SHP77 treated with DMSO at 0.1 percent for 48 hours (cell line): ENCODE results near the gene REEP1.
A peak's percentile ranks its signal among the peaks of the same experiment; 100 is the strongest.
"Not testable (repeated sequence)": the region's sequence is repeated elsewhere in the genome, so short reads cannot be mapped to it uniquely, and the experiment has no call there.

Experiments used
- DNase-seq: peaks from one replicate; lab custom pipeline; 2025; lab: John Stamatoyannopoulos, UW

REEP1 gene

DNA sequence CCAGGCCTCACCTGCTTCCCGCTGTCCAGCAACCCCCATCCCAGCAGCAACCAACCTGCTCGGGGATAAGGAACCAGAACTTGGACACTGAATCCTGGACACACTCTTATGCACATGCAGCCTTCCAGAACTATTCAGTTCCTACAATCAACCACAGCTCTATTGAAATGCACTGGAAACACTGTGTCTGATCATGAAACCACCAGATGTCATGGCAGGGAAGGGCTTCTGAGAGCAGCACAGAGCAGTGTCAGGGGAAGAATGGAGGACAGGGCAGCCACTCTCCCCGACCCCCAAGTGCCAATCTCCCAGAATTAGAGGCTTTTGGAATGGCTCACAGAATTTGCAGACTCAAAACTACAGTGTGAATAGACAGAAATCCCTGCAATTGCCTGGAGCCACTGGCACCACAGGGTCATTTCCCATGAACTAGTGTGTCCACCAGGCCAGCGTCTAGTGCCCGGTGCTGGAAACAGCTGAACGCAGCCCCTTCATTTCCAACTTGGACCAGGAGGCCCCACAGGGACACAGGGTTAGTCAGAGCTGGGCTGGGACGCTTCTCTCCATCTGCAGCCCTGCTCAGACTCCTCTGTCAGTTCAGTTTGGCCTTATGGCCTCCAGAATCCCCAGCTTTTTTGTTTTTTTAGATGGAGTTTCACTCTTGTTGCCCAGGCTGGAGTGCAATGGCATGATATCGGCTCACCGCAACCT is 112.6 kb downstream of the REEP1 start:
- no peak for DNase-seq

DNA sequence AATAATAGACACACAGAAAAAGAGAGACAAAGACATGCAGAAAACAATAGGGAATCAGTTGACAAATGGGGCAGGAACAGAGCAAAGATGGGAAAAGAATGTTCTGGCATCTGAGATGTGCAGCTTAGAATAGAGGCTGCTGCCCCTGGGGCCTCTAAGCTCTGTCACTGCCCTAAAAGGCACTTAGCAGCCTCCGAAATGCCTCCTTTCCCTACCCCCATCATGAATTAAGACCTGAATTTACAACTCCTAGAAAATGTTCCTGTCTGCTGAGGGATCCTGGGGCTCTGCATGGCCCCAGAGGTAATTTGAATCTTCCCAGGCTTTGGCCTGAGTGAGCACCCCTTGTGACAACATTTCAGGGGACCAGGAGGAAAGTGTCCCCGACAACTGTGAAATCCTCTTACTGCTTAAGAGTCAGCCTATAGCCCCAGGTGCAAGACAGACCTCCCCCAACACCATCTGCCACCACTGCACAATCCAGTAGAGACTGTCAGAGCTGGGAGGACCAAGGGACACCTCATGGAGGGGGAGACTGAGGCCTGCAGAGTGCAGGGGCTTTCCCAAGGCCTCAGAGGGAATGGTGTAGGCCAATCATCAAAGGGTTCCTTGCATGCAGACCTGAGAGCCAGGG is 113.4 kb downstream of the REEP1 start:
- no peak for DNase-seq

DNA sequence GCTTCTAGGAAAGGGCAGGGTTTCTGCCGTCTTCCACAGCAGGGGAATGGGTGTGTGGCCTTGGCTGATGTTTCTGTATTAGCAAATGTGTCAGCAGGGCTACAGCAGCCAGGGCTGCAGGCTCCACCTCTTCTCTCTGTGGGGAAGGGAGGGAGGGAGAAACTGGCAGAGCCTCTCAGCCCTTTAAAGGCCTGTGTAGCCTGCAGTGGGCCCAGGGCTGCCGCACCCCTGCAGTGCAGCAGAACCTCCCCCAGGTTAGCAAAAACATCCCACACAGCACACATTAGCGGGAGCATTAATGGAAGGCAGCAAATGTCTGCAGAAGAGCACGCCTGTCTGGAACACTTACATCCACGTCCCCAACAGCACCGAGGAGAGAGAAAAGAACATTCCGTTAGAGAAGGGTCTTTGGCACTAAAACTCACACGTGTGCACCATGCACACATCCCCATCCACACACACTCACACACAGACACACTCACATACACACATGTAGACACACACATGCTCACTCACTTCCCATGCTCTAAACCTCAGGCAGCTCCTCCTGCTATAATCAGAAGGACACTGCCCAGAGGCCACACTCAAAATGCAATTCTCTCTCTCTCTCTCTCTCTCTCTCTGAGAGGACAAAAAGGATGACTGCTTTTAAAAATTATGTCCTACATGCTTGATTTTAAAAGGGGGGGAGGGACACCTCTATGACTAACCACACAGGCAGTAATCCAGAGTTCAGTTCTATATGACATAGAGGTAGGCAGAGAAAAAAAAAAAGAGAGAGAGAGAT is 114.1 kb downstream of the REEP1 start:
- DNase-seq, result no peak

DNA sequence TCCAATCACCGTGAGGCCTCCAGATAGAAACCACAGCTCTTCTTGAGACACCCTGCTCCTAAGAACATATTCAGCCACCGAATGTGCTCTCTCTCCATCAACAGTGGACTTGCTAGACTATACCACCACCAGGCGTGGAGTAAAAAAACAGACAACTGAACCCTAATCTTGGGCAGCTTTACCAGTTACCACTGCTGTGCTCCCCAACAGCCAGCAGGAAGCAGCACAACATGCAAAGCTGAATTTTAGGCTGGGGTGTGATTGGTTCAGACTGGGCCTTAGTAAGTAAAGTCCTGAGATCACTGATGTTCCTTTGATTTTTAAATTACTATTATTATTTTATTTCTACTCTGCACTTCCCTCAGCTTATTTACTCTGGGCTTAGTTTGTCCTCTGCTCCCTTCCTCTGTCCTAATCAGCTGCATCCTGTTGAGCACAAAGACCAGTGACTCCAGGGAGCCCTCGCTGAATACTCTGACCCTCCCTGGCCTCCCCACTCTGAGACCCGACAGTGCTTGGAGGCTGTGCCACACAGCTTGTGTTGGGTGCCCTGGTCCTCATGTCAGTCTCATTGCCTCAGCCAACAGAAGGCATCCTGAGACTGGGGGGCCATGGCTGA is 116.3 kb downstream of the REEP1 start:
- no peak for DNase-seq

DNA sequence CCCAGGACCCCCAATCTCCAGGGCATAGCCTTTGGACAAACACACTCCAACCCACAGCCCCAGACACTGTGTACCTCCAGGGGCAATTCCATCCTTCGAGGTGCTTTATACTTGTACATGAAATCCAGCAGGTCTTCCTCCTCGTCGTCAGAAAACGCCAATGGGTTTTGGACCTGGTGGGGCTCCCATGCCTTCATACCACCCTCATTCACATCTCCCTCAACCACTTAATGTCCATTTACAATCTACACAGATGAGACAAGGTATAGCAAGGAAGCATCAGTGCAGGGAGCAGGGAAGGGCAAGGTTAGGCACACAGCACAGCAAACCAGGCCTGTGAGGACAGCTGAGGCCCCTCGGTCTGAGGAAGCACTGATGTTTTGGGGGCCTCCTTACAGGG is 117.5 kb downstream of the REEP1 start:
- no peak for DNase-seq

DNA sequence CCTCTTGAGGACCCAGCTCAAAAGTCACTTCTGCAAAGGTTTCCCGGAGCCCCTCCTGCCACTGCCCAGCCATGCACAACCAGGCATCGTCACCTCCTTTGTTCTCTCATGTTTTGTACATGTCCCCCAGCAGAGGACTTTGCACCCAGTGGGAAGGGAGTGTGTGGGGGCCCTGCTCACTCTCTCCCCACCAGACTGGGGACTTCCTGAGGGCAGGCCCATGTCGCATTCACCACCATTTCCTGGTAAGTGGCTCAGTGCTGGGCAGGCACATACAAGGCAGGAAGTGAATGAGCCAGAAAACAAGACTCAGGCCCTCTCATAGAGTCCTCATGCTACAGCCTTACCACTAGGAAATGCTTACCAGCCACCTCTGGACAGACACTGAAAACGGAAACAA is 119.3 kb downstream of the REEP1 start:
- no peak for DNase-seq

DNA sequence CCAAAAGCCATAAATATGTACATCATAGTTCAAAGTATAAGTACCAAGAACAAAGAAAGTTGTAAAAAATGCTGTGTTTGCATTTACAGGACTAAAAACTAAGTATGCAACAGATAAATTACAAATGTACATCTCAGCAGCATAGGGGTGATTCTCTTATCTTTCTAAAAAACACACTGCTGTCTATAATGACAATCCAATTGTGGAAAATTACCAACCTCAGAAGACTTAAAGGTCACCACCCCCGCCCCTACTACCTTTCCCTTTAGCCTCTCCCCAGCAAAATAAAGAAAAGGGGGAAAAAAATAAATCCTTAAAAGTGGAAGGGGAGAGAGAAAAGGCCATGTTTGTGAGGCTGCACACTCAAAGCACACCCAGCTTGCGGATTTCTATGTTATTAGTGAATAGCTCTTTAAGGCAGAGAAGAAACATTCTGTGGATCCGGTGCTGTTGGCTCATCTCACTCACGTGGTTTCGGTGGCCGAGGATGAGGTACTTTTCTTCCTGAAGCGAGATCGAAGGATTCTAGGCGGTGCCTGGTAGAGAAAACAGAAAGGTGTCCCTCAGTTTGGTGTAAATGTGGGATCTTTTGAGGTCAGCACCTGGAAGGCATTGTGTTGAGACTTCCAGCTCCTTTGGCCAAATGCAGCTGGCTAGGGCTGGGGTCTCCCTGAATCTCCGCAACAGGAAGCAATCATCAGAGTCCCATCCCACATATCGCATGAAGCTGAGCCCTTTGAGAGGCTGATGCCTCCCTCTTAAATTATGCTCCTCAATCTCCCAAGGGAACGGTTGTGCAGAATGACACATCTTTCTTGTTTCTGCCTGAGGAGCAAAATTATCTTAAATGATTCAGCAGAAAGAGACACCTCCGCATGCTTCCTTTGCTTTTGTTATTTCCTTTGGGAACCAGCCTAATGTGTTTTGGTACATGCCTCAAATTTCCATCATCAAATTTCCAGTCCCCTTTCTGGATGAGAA is 120.6 kb downstream of the REEP1 start:
- no peak for DNase-seq

DNA sequence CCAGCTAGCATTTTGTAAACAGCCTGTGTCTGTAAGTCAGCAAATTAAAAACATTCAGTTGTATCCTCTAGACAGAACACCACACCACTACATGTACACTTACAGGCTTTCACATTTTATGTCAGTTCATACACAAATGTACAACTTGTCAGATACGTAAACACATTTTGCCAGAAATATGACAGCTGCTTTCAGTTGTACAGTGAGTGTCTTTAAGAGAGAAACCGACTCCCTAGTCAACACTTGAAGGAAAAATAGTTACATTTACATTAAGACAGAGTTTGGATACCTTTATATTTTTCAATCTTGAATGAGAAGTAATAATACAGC is 123.0 kb downstream of the REEP1 start:
- no peak for DNase-seq

DNA sequence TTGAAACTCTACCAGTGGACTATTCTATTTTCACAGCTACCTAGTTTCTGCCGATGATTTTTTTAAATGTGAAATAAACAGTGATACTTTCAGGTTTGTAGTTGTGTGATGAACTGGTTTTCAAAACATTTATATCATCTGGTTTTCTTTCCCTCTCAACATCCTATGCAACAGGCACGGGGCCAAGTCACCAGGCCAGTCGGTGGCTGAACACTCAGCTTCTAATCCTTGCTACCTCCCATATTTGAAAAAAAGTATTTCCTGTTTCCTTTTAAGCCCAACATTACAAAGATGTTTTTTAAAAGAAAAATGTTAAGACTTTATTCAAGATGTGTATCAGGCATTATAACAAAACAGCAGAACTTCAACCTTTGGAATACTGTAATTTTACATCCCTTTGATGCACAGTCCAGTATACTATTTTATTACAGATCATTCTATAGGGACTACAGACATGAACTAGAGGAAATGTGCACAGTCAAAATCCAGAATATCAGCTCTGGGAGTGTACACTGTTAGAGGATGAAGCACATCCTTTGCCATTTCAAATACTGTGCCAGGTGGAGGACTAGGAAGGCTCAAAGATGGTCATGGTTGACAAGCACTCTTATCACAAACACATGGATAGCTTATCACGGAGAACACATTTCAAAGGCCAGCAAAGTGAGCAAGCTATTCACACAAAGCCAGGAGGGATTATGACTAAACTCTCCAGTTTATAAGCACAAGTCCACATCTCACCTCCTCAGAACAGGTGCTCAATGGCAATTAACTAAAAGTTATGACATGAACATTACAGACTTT is 123.5 kb downstream of the REEP1 start:
- no peak for DNase-seq

DNA sequence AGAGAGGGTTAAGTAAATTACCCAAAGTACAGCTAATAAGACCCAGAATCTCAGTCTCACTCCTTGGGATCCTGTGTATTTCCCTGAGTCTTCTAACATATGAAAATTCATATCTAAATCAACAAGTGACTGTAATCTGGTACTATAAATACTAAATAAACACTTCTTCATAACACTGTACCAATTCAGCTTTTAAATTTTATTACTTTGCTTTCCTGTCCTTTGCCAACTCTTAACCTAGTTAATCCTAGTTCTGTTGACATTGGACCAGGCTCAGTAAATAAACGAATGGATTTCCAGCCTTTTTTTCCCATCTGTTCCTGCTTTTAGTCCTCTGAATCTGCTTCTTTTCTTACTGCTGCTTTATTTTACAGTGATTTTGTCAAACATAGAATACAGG is 124.4 kb downstream of the REEP1 start:
- DNase-seq, result peak; percentile 28

DNA sequence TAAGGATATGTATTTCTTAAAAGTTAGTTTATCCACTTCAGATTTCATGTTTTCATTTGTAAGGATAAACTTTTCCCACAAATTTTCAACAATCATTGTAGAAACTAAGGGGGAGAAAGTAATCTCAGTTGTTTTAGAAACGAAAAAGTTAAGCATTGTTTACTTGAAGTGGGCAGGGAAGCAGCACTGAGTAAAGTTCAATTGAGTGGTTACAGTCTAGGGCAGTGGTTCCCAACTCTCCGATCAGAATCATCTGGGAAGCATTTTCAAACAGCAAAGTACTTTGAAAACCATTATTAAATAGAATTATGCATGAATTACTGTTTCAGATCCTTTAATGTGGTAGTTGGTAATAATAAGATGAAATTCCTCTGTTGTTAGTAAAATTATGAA is 125.6 kb downstream of the REEP1 start:
- no peak for DNase-seq

DNA sequence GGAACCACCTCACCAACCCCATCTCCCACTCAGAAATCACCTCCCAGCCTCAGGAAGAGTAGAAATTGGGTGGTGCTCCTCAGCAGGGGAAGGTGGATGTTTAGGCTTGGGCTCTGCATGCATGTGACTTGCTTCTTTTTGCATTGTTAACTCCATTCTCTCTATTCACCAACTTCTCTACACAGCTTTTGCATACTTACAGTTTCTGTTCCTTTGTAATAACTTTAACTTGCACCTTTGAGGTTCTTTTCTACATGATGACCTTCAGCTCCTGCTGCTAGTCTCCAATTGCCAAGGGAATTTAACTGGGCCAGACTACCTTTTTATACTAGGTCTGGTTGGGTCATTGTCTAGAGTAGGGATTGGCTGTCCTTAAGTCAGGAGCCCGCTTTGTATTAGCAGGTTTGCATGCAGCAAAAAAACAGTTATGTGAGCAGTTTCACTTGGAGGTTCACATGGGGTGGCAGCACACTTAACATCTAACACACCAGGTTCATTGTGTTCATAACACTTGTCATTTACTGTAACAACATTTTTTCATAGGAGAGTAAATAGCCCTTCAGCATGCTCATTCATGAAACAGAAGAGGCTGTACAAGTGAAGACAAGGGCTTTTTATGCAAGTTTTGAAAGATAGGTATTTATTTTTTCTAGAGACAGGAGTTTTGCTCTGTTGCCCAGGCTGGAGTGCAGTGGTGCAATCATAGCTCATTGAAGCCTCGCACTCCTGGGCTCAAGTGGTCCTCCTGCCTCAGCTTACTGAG is 126.2 kb downstream of the REEP1 start:
- no peak for DNase-seq

DNA sequence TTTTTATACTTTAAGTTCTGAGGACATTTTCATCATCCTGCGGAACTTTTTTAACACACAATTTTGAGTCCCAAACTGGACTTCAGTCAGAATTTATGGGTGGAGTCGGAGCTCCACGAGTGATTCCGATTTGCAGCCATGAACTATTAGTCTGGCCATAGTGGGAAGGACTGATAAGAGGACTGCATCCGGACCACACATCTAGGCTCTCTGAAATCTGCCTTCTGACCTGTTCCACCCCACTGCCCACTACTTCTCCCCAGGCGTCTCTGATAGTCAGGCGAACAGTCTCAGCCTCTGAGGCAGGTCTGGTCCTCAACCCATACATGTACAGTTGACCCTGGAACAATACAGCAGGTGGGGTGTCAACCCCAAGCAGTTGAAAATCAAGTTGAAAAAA is 133.0 kb downstream of the REEP1 start:
- no peak for DNase-seq

DNA sequence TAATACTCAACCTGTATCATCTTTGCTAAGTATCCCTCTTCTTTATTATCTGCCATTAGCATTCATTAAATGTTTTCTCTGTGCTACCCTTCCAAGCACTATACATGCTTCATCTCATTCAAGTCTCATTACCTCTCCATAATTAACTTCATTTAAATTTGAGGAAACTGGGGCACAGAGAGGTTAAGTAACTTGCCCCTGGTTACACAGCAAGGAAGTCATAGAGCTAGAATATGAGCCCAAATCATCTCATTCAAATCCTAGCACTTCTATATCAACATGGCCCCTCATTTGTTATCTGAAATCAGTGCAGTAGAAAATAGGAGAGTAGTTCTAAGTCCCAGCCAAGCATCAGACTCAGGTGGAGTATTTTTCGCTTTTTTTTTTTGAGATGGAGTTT is 133.8 kb downstream of the REEP1 start:
- DNase-seq, result no peak

DNA sequence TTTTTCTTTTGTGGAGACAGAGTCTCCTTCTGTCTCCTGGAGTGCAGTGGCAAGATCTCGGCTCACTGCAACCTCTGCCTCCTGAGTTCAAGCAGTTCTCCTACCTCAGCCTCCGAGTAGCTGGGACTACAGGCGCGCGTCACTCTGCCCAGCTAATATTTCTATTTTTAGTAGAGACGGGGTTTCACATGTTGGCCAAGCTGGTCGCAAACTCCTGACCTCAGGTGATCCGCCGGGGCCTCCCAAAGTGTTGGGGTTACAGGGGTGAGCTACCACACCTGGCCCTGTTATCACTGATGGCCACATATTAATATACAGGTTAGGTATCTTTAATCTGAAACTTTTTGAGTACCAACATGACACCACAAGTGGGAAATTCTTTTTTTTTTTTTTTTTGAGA is 134.7 kb downstream of the REEP1 start:
- no peak for DNase-seq

DNA sequence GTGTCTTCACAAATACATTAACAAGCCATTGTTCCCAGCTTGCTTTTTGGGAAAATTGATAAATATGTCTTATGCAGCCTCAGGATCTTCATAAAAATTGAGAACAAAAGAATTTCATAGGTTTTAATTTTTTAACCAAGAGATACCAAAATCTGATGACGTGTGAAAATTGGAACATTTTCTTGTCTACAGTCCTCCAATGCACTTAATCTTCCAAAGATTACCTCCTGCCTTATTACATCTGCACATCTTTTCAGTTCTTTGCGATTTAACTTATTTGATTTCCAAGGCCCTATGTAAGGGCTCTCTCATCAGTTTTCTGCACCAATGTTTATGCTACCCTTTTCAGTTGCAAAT is 135.1 kb downstream of the REEP1 start:
- no peak for DNase-seq

DNA sequence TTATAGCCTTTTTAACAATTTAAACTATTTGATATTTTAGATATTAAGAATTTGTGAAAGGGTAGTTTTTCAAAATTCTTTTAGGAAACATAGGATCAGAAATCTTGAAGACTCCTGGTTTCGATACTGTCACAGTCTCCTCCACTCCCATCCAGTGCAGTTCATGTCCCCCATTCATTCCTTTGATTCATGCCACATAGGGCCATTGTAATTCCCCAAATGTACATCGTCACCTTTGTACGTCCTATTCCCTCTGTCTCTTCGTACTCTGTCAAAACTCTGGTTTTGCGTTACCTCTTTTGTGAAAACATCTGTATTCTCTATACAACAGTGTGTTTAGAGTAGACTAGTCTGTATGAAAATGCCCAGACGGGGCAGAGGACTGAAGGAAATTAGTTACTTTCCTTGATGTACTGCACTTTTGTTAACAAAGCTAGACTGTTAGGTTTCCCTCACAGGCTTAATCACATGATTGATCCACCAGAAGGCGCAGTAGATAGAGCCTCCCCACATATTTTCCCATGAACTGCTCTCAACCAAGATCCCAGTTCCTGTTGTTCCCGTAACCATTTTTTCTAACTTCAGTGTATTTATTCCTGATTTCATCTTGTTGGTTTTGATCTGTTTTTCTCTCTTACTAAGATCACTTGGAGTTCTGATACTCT is 135.6 kb downstream of the REEP1 start:
- no peak for DNase-seq

DNA sequence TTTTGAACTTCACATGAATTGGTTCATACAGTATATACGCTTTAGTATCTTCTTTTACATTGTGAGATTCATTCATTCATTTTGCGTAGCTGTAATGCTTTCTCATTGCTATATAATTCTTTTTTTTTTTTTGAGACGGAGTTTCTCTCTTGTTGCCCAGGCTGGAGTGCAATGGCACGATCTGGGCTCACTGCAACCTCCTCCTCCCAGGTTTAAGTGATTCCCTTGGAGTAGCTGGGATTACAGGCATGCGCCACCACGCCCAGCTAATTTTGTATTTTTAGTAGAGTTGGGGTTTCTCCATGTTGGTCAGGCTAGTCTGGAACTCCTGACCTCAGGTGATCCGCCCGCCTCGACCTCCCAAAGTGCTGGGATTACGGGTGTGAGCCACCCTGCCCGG is 136.9 kb downstream of the REEP1 start:
- not testable (repeated sequence) for DNase-seq

DNA sequence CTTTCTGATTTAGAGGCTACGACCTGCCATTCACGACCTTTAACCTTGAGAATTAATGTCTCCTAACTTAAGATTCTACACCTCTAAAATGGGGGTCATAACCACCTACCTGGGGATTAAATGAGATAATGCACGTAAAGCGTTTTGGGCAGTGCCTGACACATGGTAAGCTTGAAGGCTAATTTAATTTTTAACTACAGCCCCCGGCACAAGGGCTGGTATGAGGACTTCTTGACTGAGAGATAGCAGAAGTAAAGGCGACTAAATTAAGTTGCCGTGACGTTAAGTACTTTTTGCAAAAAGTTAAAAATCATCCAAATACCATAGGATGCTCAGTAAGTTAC is 137.6 kb downstream of the REEP1 start:
- DNase-seq, result no peak
